Ureter (tissue), 1 donor: Measurements from ENCODE around the gene OR6C3. TPM values are rescaled to one million over a fixed set of nuclear protein-coding genes. Genes with fewer than 3 reads are reported as not detected.
"Not testable (repeated sequence)": the region's sequence is repeated elsewhere in the genome, so short reads cannot be mapped to it uniquely, and the experiment has no call there.

Experiments
- DNase-seq: peaks from one replicate; pipeline ENCODE4 v3.0.0-alpha.2; 2020; ENCODE audit warnings: low spot score
- total RNA-seq: library from RNA; stranded (reverse); gene quantifications from one replicate; pipeline ENCODE4 v1.2.4, GENCODE V29; 2023
- donor health status: DM: yes; HTN: yes; CAD: no.

OR6C3 gene
- total RNA-seq, result not detected

- DNase-seq, result no peak
Observed at GRCh38 chr12:55330446-55330845, at the start of gene OR6C3. OR6C3 (plus strand) TSS chr12:55330746; CDS start chr12:55331701, 955 bp downstream.

GRCh38 chr12:55280991-55281390 lies 49.6 kb upstream of the OR6C3 start:
- DNase-seq, result no peak

GRCh38 chr12:55289999-55290398 lies 40.5 kb upstream of the OR6C3 start:
- no peak for DNase-seq

GRCh38 chr12:55296469-55296868 lies 34.1 kb upstream of the OR6C3 start, which contains the start of gene OR6C6:
OR6C6 (minus strand) TSS chr12:55296569; CDS start chr12:55295232, 1,337 bp downstream.
- no peak for DNase-seq

GRCh38 chr12:55314043-55314442 lies 16.5 kb upstream of the OR6C3 start, which contains the start of gene OR6C1:
OR6C1 (plus strand) TSS chr12:55314343; CDS start chr12:55320600, 6,257 bp downstream.
- DNase-seq, result no peak

- DNase-seq, result no peak
Observed at GRCh38 chr12:55320201-55320600, 10.3 kb upstream of the OR6C3 start.

- DNase-seq, result not testable (repeated sequence)
Observed at GRCh38 chr12:55325801-55326200, 4.7 kb upstream of the OR6C3 start.

GRCh38 chr12:55336002-55336401 lies 5.5 kb downstream of the OR6C3 start:
- DNase-seq, result no peak

- not testable (repeated sequence) for DNase-seq
Observed at GRCh38 chr12:55355338-55355737, 24.8 kb downstream of the OR6C3 start.

GRCh38 chr12:55362675-55363074 lies 32.1 kb downstream of the OR6C3 start, which contains the start of gene OR6C75:
OR6C75 (plus strand) TSS chr12:55362975; CDS start chr12:55365111, 2,136 bp downstream.
- no peak for DNase-seq

- no peak for DNase-seq
Observed at GRCh38 chr12:55365086-55365485, 34.5 kb downstream of the OR6C3 start.

GRCh38 chr12:55372521-55372920 lies 42.0 kb downstream of the OR6C3 start:
- no peak for DNase-seq

Other genes starting within 250 kb of the OR6C3 start
- not detected for gene OR9K2, start 204.3 kb upstream of the OR6C3 start, total RNA-seq
- gene OR10A7, start 109.7 kb upstream of the OR6C3 start, total RNA-seq, result not detected
- not detected for gene OR6C74, start 86.1 kb upstream of the OR6C3 start, total RNA-seq
- not detected for gene OR6C6, start 34.2 kb upstream of the OR6C3 start, total RNA-seq
- gene OR6C1, start 16.4 kb upstream of the OR6C3 start, total RNA-seq, result not detected
- gene OR6C75, start 32.2 kb downstream of the OR6C3 start, total RNA-seq, result not detected
- gene OR6C65, start 69.8 kb downstream of the OR6C3 start, total RNA-seq, result not detected
- gene OR6C76, start 95.5 kb downstream of the OR6C3 start, total RNA-seq, result not detected
- gene OR6C2, start 113.3 kb downstream of the OR6C3 start, total RNA-seq, result 1.2 TPM
- not detected for gene OR6C70, start 139.4 kb downstream of the OR6C3 start, total RNA-seq
- not detected for gene OR6C68, start 161.6 kb downstream of the OR6C3 start, total RNA-seq
- not detected for gene OR6C4, start 218.9 kb downstream of the OR6C3 start, total RNA-seq
- not detected for gene OR2AP1, start 241.7 kb downstream of the OR6C3 start, total RNA-seq